Activated T-helper 9 cell treated with anti-CD3 and anti-CD28 coated beads, Interleukin-2, amount 50 U/mL, for 16 hours (primary cell): ENCODE results near the gene CGB2.
"Not testable (repeated sequence)": the region's sequence is repeated elsewhere in the genome, so short reads cannot be mapped to it uniquely, and the experiment has no call there.

Experiments used
- DNase-seq: peaks from one replicate; pipeline ENCODE4 v3.0.0-alpha.2; 2020; ENCODE audit warnings: low read depth

Gene CGB2

GRCh38 chr19:49010453-49010852 is 21.2 kb upstream of the CGB2 start:
- no peak for DNase-seq

- DNase-seq = no peak
Measured at GRCh38 chr19:49011194-49011593, 20.5 kb upstream of the CGB2 start.

- no peak for DNase-seq
Measured at GRCh38 chr19:49014123-49014869, 17.4 kb upstream of the CGB2 start.

- no peak for DNase-seq
Measured at GRCh38 chr19:49014870-49015255, 16.8 kb upstream of the CGB2 start.

GRCh38 chr19:49016067-49016839 is 15.4 kb upstream of the CGB2 start:
- no peak for DNase-seq

- no peak for DNase-seq
Measured at GRCh38 chr19:49017041-49017665, 14.5 kb upstream of the CGB2 start, which contains the start of gene LHB. TSS of gene LHB (minus strand) at chr19:49017091. CDS start at chr19:49017081, 10 bp downstream.

- DNase-seq = peak; percentile 45
Measured at GRCh38 chr19:49017666-49018351, 13.9 kb upstream of the CGB2 start.

GRCh38 chr19:49018388-49019241 is 13.1 kb upstream of the CGB2 start:
- not testable (repeated sequence) for DNase-seq

- DNase-seq = peak; percentile 47
Measured at GRCh38 chr19:49019242-49019932, 12.3 kb upstream of the CGB2 start.

GRCh38 chr19:49020342-49020741 is 11.3 kb upstream of the CGB2 start:
- no peak for DNase-seq

- no peak for DNase-seq
Measured at GRCh38 chr19:49020931-49021895, 10.5 kb upstream of the CGB2 start.

GRCh38 chr19:49022116-49022515 is 9.6 kb upstream of the CGB2 start:
- DNase-seq = no peak

GRCh38 chr19:49024233-49024632 is 7.5 kb upstream of the CGB2 start, which contains the start of gene CGB3:
TSS of gene CGB3 (minus strand) at chr19:49024333. CDS start at chr19:49023971, 362 bp downstream.
- not testable (repeated sequence) for DNase-seq

GRCh38 chr19:49025088-49025487 is 6.6 kb upstream of the CGB2 start:
- DNase-seq = not testable (repeated sequence)

- not testable (repeated sequence) for DNase-seq
Measured at GRCh38 chr19:49025599-49025998, 6.1 kb upstream of the CGB2 start.

- not testable (repeated sequence) for DNase-seq
Measured at GRCh38 chr19:49028686-49029085, 3.0 kb upstream of the CGB2 start.

GRCh38 chr19:49029749-49030148 is 1.9 kb upstream of the CGB2 start:
- DNase-seq = not testable (repeated sequence)

GRCh38 chr19:49030323-49030722 is 1.4 kb upstream of the CGB2 start:
- not testable (repeated sequence) for DNase-seq

GRCh38 chr19:49036815-49037214 is 5.1 kb downstream of the CGB2 start, which contains the start of gene CGB1:
TSS of gene CGB1 (minus strand) at chr19:49036895. CDS start at chr19:49036711, 184 bp downstream.
- peak; percentile 38 for DNase-seq
